Smooth muscle cell (in vitro differentiated cells): ENCODE results near the gene PRPF40A. TPM values are rescaled to one million over a fixed set of nuclear protein-coding genes. Genes with fewer than 3 reads are reported as not detected.
A peak's percentile ranks its signal among the peaks of the same experiment; 100 is the strongest.

Experiments used
- DNase-seq: peaks from one replicate; lab custom pipeline; 2025; ENCODE audit not compliant: unreplicated experiment; lab: John Stamatoyannopoulos, UW
- H2AFZ ChIP-seq: fragments of 200-600 bp; sonication (generic); 2 replicates; pipeline ENCODE4 v1.6.0; 2016; ENCODE audit warnings: antibody characterized with exemption, low read depth, mild to moderate bottlenecking
- H3F3A ChIP-seq: fragments of 200-600 bp; sonication (generic); 2 replicates; pipeline ENCODE4 v1.6.0; 2017; ENCODE audit warnings: antibody characterized with exemption, low read depth
- H3K27ac ChIP-seq: fragments of 200-600 bp; sonication (generic); 2 replicates; pipeline ENCODE4 v1.5.1; 2016; ENCODE audit warnings: low read depth, mild to moderate bottlenecking
- H3K27me3 ChIP-seq: fragments of 200-600 bp; sonication (generic); 2 replicates; pipeline ENCODE4 v1.6.1; 2016; ENCODE audit warnings: low read depth, mild to moderate bottlenecking
- H3K36me3 ChIP-seq: fragments of 200-600 bp; sonication (generic); 2 replicates; pipeline ENCODE4 v1.5.1; 2016; ENCODE audit warnings: low read depth
- H3K4me1 ChIP-seq: fragments of 200-600 bp; sonication (generic); 2 replicates; pipeline ENCODE4 v1.5.1; 2016; ENCODE audit warnings: low read depth
- H3K4me2 ChIP-seq: fragments of 200-600 bp; sonication (generic); 2 replicates; pipeline ENCODE4 v1.6.0; 2016; ENCODE audit warnings: mild to moderate bottlenecking
- H3K4me3 ChIP-seq: fragments of 200-600 bp; sonication (generic); 2 replicates; pipeline ENCODE4 v1.5.1; 2016; ENCODE audit warnings: mild to moderate bottlenecking
- H3K79me2 ChIP-seq: fragments of 200-600 bp; sonication (generic); 2 replicates; pipeline ENCODE4 v1.6.0; 2016; ENCODE audit warnings: low read depth, mild to moderate bottlenecking
- H3K9ac ChIP-seq: fragments of 200-600 bp; sonication (generic); 2 replicates; pipeline ENCODE4 v1.6.0; 2016; ENCODE audit warnings: low read depth
- H3K9me3 ChIP-seq: fragments of 200-600 bp; sonication (generic); replicated peaks from 2 replicates; pipeline ENCODE4 v1.5.1; 2016; ENCODE audit warnings: low read depth
- H4K20me1 ChIP-seq: fragments of 200-600 bp; sonication (generic); 2 replicates; pipeline ENCODE4 v1.6.0; 2016; ENCODE audit warnings: low read depth
- CTCF ChIP-seq: fragments of 200-600 bp; sonication (generic); IDR thresholded peaks from 2 replicates; pipeline ENCODE4 v1.5.1; 2017; ENCODE audit warnings: borderline replicate concordance, mild to moderate bottlenecking, antibody characterized with exemption; ENCODE audit not compliant: insufficient read depth, poor library complexity, severe bottlenecking
- WGBS: methylation state at CpG from one replicate; pipeline ENCODE4 v1.1.7; 2016; ENCODE audit warnings: low lambda C conversion rate; 5-methylcytosine and 5-hydroxymethylcytosine counted together
- polyA plus RNA-seq: library from polyadenylated mRNA; unstranded; fragments of >200 nt; fragmentation: Nextera tagmentation; extraction: Ambion mirVana; gene quantifications from 2 replicates; pipeline ENCODE4 v1.2.1, GENCODE V29; 2016
- total RNA-seq: library from RNA; depleted of rRNA; stranded (reverse); fragments of >200 nt; gene quantifications from 2 replicates; pipeline ENCODE4 v1.2.3, GENCODE V29; 2014

PRPF40A gene
- total and polyA plus RNA-seq, 2 experiments from 2014 or later, result 93.4 to 117 TPM

DNA sequence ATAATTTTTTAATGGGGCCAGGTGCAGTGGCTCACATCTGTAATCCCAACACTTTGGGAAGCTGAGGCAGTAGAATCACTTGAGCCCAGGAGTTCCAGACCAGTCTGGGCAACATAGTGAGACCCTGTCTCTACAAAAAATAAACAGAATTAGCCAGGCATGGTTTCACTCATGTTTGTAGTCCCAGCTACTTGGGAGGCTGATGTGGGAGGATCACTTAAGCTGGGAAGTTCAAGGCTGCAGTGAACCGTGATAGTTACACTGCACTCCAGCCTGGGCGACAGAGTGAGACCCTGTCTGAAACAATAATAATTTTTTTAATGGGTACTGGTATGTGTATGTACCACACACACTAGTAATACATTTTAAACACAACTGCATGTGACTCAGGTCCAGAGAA lies 3.5 kb upstream of the PRPF40A start:
- no peak overlapping the region for H3K9ac ChIP-seq
- no peak overlapping the region for H3K4me2 ChIP-seq
- H3K79me2 ChIP-seq, result peaks cover 76% of the 10 kb centered on the region
- peaks cover 24% of the 10 kb centered on the region for H3K4me1 ChIP-seq
- H2AFZ ChIP-seq, result no peak overlapping the region
- no peaks in the 10 kb centered on the region for H3K27me3 ChIP-seq
- WGBS, result 86% methylated on average over 2 of the region's 2 CpGs
- no peak for TF ChIP-seq CTCF
- H4K20me1 ChIP-seq, result peaks cover 36% of the 10 kb centered on the region
- no peaks in the 10 kb centered on the region for H3K36me3 ChIP-seq
- H3K9me3 ChIP-seq, result no peaks in the 10 kb centered on the region
- no peaks in the 10 kb centered on the region for H3F3A ChIP-seq
- no peak for DNase-seq
- H3K4me3 ChIP-seq, result no peak overlapping the region
- no peak overlapping the region for H3K27ac ChIP-seq

- Histone ChIP-seq H3K4me2 (peak overlapping the region; percentile 96), H3K36me3 (peaks cover 6% of the 10 kb centered on the region), H4K20me1 (peaks cover 46% of the 10 kb centered on the region), H3K79me2 (peaks cover 78% of the 10 kb centered on the region), H3K4me3 (peak overlapping the region; percentile 99), H3K27me3 (no peaks in the 10 kb centered on the region), H3K9ac (peak overlapping the region; percentile 97), H3K27ac (peak overlapping the region; percentile 96), H3K9me3 (no peaks in the 10 kb centered on the region), H3K4me1 (peaks cover 35% of the 10 kb centered on the region), H2AFZ (peak overlapping the region; percentile 73), H3F3A (no peaks in the 10 kb centered on the region)
- WGBS, result 2% methylated on average over 23 of the region's 23 CpGs
- DNase-seq, result no peak
- no peak for TF ChIP-seq CTCF
Observed at GRCh38 chr2:152718909-152719645, 1.8 kb upstream of the PRPF40A start.

DNA sequence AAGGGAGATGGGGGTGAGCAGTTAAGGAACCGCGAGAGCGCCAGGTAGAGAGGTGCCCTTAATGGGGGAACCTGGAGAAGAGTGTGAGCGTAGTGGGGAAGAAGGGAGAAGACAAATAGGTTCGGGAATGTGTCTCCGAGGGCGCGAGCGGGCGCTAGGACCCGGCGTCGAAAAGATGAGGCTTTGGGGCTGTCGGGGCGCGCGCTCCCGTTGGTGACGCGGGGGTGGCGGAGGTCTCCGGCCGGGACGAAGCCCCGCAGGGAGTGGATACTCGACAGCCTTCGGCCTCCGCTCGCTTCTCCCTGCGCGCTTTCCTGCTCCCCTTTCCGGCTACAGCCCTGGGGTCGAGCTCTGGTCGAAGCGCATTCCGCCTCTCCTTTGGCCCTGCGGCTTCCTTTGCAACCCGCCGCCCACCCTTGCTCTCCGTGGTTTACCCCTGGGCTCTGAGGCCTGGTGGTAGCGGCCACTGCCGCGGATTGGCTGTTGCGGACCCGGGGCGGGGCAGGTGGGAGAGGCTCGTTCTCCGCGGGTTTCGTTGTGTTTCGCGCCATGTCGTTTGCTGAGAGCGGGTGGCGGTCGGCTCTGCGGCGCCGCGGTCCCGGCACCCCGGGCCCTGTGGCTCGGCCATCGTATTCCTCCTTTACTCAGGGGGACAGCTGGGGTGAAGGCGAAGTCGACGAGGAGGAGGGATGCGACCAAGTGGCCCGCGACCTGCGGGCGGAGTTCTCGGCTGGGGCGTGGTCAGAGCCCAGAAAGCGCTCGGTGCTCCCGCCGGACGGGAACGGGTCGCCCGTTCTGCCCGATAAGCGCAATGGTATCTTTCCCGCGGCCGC lies 1.0 kb upstream of the PRPF40A start, which contains the start of gene ARL6IP6:
TSS of gene ARL6IP6 (plus strand) at position 545 of the 833 bp plus-strand sequence. CDS start at position 550, 5 bp downstream.
- Histone ChIP-seq H3K27me3 (no peaks in the 10 kb centered on the region), H3K4me1 (peaks cover 35% of the 10 kb centered on the region), H3K9me3 (no peaks in the 10 kb centered on the region), H3K36me3 (peaks cover 6% of the 10 kb centered on the region), H3F3A (no peaks in the 10 kb centered on the region), H3K4me2 (peak within 1 kb of the TSS; percentile 96), H2AFZ (peak within 1 kb of the TSS; percentile 73), H3K9ac (peak within 1 kb of the TSS; percentile 97), H3K27ac (peak within 1 kb of the TSS; percentile 96), H3K4me3 (peak within 1 kb of the TSS; percentile 99), H4K20me1 (peaks cover 47% of the 10 kb centered on the region), H3K79me2 (peaks cover 78% of the 10 kb centered on the region)
- no peak for TF ChIP-seq CTCF
- WGBS, result under 1% methylated on average over 87 of the region's 87 CpGs
- DNase-seq, result peak; percentile 90
